Neural cell (in vitro differentiated cells): ENCODE data around the gene POU3F3.

Experiments used
- CTCF ChIP-seq: fragments of 450-650 bp; IDR thresholded peaks from 2 replicates; pipeline ENCODE4 v1.5.1; 2014; ENCODE audit warnings: antibody characterized with exemption, mild to moderate bottlenecking, moderate library complexity; ENCODE audit not compliant: poor library complexity, severe bottlenecking
- EP300 ChIP-seq: fragments of 450-650 bp; conservative IDR thresholded peaks from 2 replicates; pipeline ENCODE4 v1.6.1; 2014; ENCODE audit warnings: antibody characterized with exemption, mild to moderate bottlenecking, moderate library complexity; ENCODE audit not compliant: poor library complexity, severe bottlenecking
- EZH2 ChIP-seq: fragments of 200-600, 300-800 bp; shearing (Covaris generic), sonication (generic); IDR thresholded peaks from 2 replicates; pipeline ENCODE4 v1.6.1; 2014; ENCODE audit warnings: antibody characterized with exemption, low read length, borderline replicate concordance, mild to moderate bottlenecking; ENCODE audit not compliant: insufficient read depth, poor library complexity, severe bottlenecking
- POLR2AphosphoS5 ChIP-seq: IDR thresholded peaks from 2 replicates; pipeline ENCODE4 v1.6.1; 2012
- RAD21 ChIP-seq: fragments of 450-650 bp; conservative IDR thresholded peaks from 2 replicates; pipeline ENCODE4 v1.6.1; 2014; ENCODE audit warnings: antibody characterized with exemption, mild to moderate bottlenecking, moderate library complexity
- SMC3 ChIP-seq: fragments of 450-650 bp; conservative IDR thresholded peaks from 2 replicates; pipeline ENCODE4 v1.6.1; 2014; ENCODE audit warnings: antibody characterized with exemption, mild to moderate bottlenecking, moderate library complexity; ENCODE audit not compliant: poor library complexity
- TAF1 ChIP-seq: IDR thresholded peaks from 2 replicates; pipeline ENCODE4 v1.6.1; 2012; ENCODE audit warnings: low read depth

GRCh38 chr2:104840893-104841585 lies 12.9 kb upstream of the POU3F3 start:
- TF ChIP-seq CTCF, result no peak
- no peak for TF ChIP-seq RAD21
- no peak for TF ChIP-seq TAF1
- TF ChIP-seq EZH2, result no peak
- TF ChIP-seq EP300, result no peak
- TF ChIP-seq POLR2AphosphoS5, result no peak
- TF ChIP-seq SMC3, result no peak
